ENCODE results near the gene STXBP3. TPM values are rescaled to one million over a fixed set of nuclear protein-coding genes. Genes with fewer than 3 reads are reported as not detected.

Gene STXBP3
- 24.3 and 26.1 TPM in 2 replicates for total RNA-seq (2014; rRNA removed; shearing (Covaris generic))

DNA sequence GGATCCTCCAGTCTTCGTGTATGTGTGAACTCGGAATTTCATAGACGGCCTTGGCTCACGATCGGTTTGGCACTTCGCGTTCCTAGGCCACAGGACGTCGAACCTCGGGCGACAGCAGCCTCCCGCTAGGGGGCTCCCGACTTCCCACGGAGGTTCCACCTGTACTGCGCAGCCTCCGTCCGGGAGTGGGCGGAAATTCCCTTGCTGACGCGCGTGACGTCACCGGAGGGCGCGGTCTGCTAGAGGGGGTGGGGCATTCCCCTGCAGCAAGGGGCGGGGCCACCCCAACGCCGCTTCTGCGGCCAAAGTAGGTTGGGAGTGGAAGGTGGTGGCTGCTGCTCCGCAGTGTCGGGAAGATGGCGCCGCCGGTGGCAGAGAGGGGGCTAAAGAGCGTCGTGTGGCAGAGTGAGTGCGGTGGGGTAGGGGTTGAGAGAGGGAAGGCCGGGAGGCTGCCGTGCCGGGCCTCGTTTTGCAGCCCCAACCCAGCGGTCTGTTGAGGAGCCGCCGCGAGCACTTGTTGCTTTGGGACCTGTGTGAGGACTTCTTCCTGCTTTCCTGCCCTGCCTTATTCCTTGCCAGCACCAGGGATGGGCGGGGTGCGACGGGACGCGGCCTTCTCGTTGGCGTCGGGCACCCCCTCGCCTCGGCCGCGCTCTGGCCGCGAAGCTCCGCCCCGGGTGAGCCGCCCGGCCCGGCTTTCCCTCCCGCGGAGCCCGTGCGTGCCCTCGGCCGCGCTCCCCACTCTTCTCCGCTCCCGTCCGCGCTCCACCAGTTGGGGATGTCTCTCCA is at the start of gene STXBP3:
Gene STXBP3 (plus strand): TSS at position 293 of the 789 bp plus-strand sequence. CDS start 64 bp downstream, at position 357.

DNA sequence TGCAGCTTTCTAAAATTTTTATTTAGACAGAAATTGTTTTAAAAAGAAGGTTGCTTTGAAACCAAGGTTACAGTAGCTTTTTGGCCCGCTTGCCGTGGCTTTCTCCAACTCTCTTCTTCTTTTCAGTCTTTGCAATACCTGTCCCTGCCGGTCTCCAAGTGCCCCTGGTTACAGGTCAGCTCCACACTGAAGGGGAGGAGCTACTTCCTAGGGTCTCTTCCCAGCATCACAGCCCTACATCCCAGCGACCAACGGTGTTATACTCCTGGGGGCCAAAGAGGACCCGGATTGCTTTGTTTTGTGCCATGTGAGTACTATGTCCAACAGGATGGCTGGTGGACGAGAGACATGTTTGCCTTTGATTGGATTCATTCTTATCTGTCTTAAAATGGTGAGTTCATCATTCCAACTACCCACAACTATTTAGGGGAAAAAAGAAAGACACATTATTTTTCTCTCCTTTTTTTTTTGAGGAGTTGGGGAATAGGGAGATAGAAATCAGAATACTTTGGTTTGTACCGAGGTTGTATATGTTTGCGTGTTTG is 33.8 kb upstream of the STXBP3 start, which contains the start of gene FNDC7:
Gene FNDC7 (plus strand): TSS at position 303 of the 545 bp plus-strand sequence. CDS start 26 bp downstream, at position 329.

GRCh38 chr1:108856994-108857393 is 110.5 kb downstream of the STXBP3 start, which contains the start of gene AKNAD1:
TSS of gene AKNAD1 (minus strand) at chr1:108857094. CDS start at chr1:108852664, 4,430 bp downstream.

Other genes with a start within 250 kb of the STXBP3 start
- gene EEIG2, start 186.6 kb upstream of the STXBP3 start, total RNA-seq (2014; rRNA removed; shearing (Covaris generic)) = 4.7 and 5.5 TPM in 2 replicates
- gene HENMT1, start 85.6 kb upstream of the STXBP3 start, total RNA-seq (2014; rRNA removed; shearing (Covaris generic)) = 2.2 and 3.1 TPM in 2 replicates
- gene PRPF38B, start 54.4 kb upstream of the STXBP3 start, total RNA-seq (2014; rRNA removed; shearing (Covaris generic)) = 18.6 and 20.4 TPM in 2 replicates
- gene FNDC7, start 33.8 kb upstream of the STXBP3 start, total RNA-seq (2014; rRNA removed; shearing (Covaris generic)) = 0.34 TPM in 1 of 2 replicates, not detected in the other
- 1.2 and 1.7 TPM in 2 replicates for gene AKNAD1, start 110.4 kb downstream of the STXBP3 start, total RNA-seq (2014; rRNA removed; shearing (Covaris generic))
- gene GPSM2, start 130.3 kb downstream of the STXBP3 start, total RNA-seq (2014; rRNA removed; shearing (Covaris generic)) = 22.4 and 25.4 TPM in 2 replicates
- gene CLCC1, start 216.8 kb downstream of the STXBP3 start, total RNA-seq (2014; rRNA removed; shearing (Covaris generic)) = 22.0 and 23.9 TPM in 2 replicates